IMR-90 (cell line): Measurements from ENCODE around the gene MAML1. TPM values are rescaled to one million over a fixed set of nuclear protein-coding genes. Genes with fewer than 3 reads are reported as not detected.

Experiments
- ATAC-seq: fragments of 200-7000 bp; cut with Tn5 transposase; 2 replicates; pipeline ENCODE4 v1.9.1; 2020; ENCODE audit warnings: low read depth, mild to moderate bottlenecking, moderate library complexity
- BruUV-seq: library from RNA; stranded (reverse); fragments of 400-500 nt; replicated peaks from 2 replicates; lab custom pipeline; 2021; lab: Mats Ljungman, UMichigan
- CTCF ChIA-PET: fragments of 300-600 bp; formaldehyde crosslinking; extraction: SDS; loops from one replicate; lab custom pipeline; 2021; ENCODE audit warnings: antibody characterized with exemption; lab: Yijun Ruan, JAX
- POLR2A ChIA-PET: fragments of 300-600 bp; sonication (Branson Sonifier 250); formaldehyde crosslinking; loops from one replicate; lab custom pipeline; 2022; ENCODE audit warnings: antibody characterized with exemption; ENCODE audit not compliant: unreplicated experiment; lab: Charles Lee
- DNase-seq: peaks from one replicate; pipeline ENCODE4 v3.0.0; 2013
- H2AFZ ChIP-seq: replicated peaks from 2 replicates; pipeline ENCODE3; 2013; ENCODE audit warnings: low read length, mild to moderate bottlenecking; ENCODE audit not compliant: poor library complexity
- H2AK5ac ChIP-seq: 2 replicates; pipeline ENCODE4 v1.6.1; 2013; ENCODE audit warnings: low read depth, low read length, inconsistent platforms
- H2AK9ac ChIP-seq: replicated peaks from 2 replicates; pipeline ENCODE3; 2013; ENCODE audit warnings: mild to moderate bottlenecking, low read depth, low read length, moderate library complexity; ENCODE audit not compliant: poor library complexity
- H2BK120ac ChIP-seq: 2 replicates; pipeline ENCODE4 v1.6.1; 2013; ENCODE audit warnings: low read depth, low read length, inconsistent platforms
- H2BK15ac ChIP-seq: 3 replicates; pipeline ENCODE4 v1.6.1; 2013; ENCODE audit warnings: low read depth, low read length, inconsistent platforms
- H2BK20ac ChIP-seq: 2 replicates; pipeline ENCODE4 v1.6.1; 2013; ENCODE audit warnings: low read depth, mild to moderate bottlenecking, inconsistent platforms, low read length, moderate library complexity
- H2BK5ac ChIP-seq: 2 replicates; pipeline ENCODE4 v1.6.1; 2013; ENCODE audit warnings: mild to moderate bottlenecking, low read depth, low read length, inconsistent platforms; ENCODE audit not compliant: poor library complexity, severe bottlenecking
- H3K14ac ChIP-seq: replicated peaks from 2 replicates; pipeline ENCODE4 v1.6.1; 2013; ENCODE audit warnings: low read depth, low read length, inconsistent platforms
- H3K18ac ChIP-seq: 2 replicates; pipeline ENCODE4 v1.6.1; 2013; ENCODE audit warnings: low read depth, low read length, control low read depth
- H3K23ac ChIP-seq: 2 replicates; pipeline ENCODE4 v1.6.1; 2013; ENCODE audit warnings: low read depth, low read length, inconsistent platforms
- H3K27ac ChIP-seq: 2 replicates; pipeline ENCODE4 v1.5.1; 2013; ENCODE audit warnings: mild to moderate bottlenecking, control low read depth, low read length; ENCODE audit not compliant: insufficient read depth
- H3K27me3 ChIP-seq: 2 replicates; pipeline ENCODE4 v1.6.1; 2013; ENCODE audit warnings: low read length; ENCODE audit not compliant: control insufficient read depth, insufficient read depth
- H3K36me3 ChIP-seq: 2 replicates; pipeline ENCODE4 v1.6.1; 2013; ENCODE audit warnings: low read length, mixed read lengths; ENCODE audit not compliant: control insufficient read depth, insufficient read depth
- H3K4ac ChIP-seq: 2 replicates; pipeline ENCODE4 v1.6.1; 2013; ENCODE audit warnings: low read depth, low read length, inconsistent platforms
- H3K4me1 ChIP-seq: 2 replicates; pipeline ENCODE4 v1.6.1; 2013; ENCODE audit warnings: low read length, mixed read lengths; ENCODE audit not compliant: control insufficient read depth, insufficient read depth
- H3K4me2 ChIP-seq: 2 replicates; pipeline ENCODE4 v1.6.1; 2013; ENCODE audit warnings: low read depth, mild to moderate bottlenecking, control low read depth, low read length, moderate library complexity
- H3K4me3 ChIP-seq: 2 replicates; pipeline ENCODE4 v1.5.1; 2013; ENCODE audit warnings: low read depth, mild to moderate bottlenecking, control low read depth, low read length, moderate library complexity; ENCODE audit not compliant: insufficient read depth
- H3K56ac ChIP-seq: 2 replicates; pipeline ENCODE4 v1.6.1; 2013; ENCODE audit warnings: low read length, inconsistent platforms; ENCODE audit not compliant: insufficient read depth; ENCODE audit errors: extremely low read depth
- H3K79me1 ChIP-seq, 2 experiments: 2 replicates each; pipeline ENCODE4 v1.6.1; 2013; ENCODE audit warnings: low read length in 2 of 2, inconsistent platforms in 1 of 2, low read depth in 1 of 2
- H3K9ac ChIP-seq: 2 replicates; pipeline ENCODE4 v1.6.1; 2013; ENCODE audit warnings: low read depth, low read length, control low read depth
- H3K9me1 ChIP-seq: 2 replicates; pipeline ENCODE4 v1.6.1; 2013; ENCODE audit warnings: low read length, inconsistent platforms; ENCODE audit not compliant: insufficient read depth
- H3K9me3 ChIP-seq: 2 replicates; pipeline ENCODE4 v1.6.1; 2013; ENCODE audit warnings: low read length; ENCODE audit not compliant: control insufficient read depth, insufficient read depth
- H4K20me1 ChIP-seq: 2 replicates; pipeline ENCODE4 v1.6.1; 2013; ENCODE audit warnings: low read length, inconsistent platforms; ENCODE audit not compliant: insufficient read depth
- H4K5ac ChIP-seq: 2 replicates; pipeline ENCODE4 v1.6.1; 2013; ENCODE audit warnings: mild to moderate bottlenecking, low read depth, low read length, control low read depth
- H4K8ac ChIP-seq, 2 experiments: 2 replicates each; pipeline ENCODE4 v1.6.1; 2013; ENCODE audit warnings: low read depth in 2 of 2, low read length in 2 of 2, control low read depth in 1 of 2, inconsistent platforms in 1 of 2
- H4K91ac ChIP-seq: 2 replicates; pipeline ENCODE4 v1.6.1; 2013; ENCODE audit warnings: low read depth, low read length, inconsistent platforms; ENCODE audit not compliant: insufficient read depth
- CEBPB ChIP-seq: IDR thresholded peaks from 2 replicates; pipeline ENCODE4 v1.6.1; 2012; ENCODE audit warnings: low read depth, low read length, improper control_type of control experiment
- CHD1 ChIP-seq: IDR thresholded peaks from 2 replicates; pipeline ENCODE4 v1.6.1; 2012; ENCODE audit warnings: low read depth, low read length, improper control_type of control experiment
- CTCF ChIP-seq: conservative IDR thresholded peaks from 2 replicates; pipeline ENCODE4 v1.5.1; 2012; ENCODE audit warnings: mild to moderate bottlenecking, low read depth, low read length, improper control_type of control experiment
- FOS ChIP-seq: fragments of 150-350 bp; IDR thresholded peaks from 2 replicates; pipeline ENCODE4 v1.6.1; 2016; ENCODE audit warnings: low read depth, low read length
- MAFK ChIP-seq: IDR thresholded peaks from 2 replicates; pipeline ENCODE4 v1.6.1; 2012; ENCODE audit warnings: low read depth, low read length, improper control_type of control experiment
- RAD21 ChIP-seq: IDR thresholded peaks from 2 replicates; pipeline ENCODE4 v1.6.1; 2012; ENCODE audit warnings: low read length, improper control_type of control experiment
- RCOR1 ChIP-seq: IDR thresholded peaks from 2 replicates; pipeline ENCODE4 v1.6.1; 2012; ENCODE audit warnings: mild to moderate bottlenecking, low read length, improper control_type of control experiment; ENCODE audit not compliant: insufficient replicate concordance
- SMC3 ChIP-seq: fragments of 150-350 bp; IDR thresholded peaks from 2 replicates; pipeline ENCODE4 v1.6.1; 2016; ENCODE audit warnings: low read depth, mild to moderate bottlenecking, antibody characterized with exemption, low read length, moderate library complexity
- WGBS, 2 experiments: methylation state at CpG; one replicate each; pipeline versions ENCODE4 v1.1.5 to v1.1.7; 2013; ENCODE audit warnings: missing lambda C conversion rate in 2 of 2; ENCODE audit not compliant: insufficient read length in 1 of 2; ENCODE audit errors: extremely low coverage in 2 of 2; 5-methylcytosine and 5-hydroxymethylcytosine counted together
- dilution Hi-C: fragments of 300-500 bp; cut with HindIII; formaldehyde crosslinking; loops from one replicate; pipeline ENCODE4 v1.14.3; 2018; ENCODE audit warnings: low sequenced_read_pairs; ENCODE audit not compliant: unreplicated experiment
- in situ Hi-C: fragments of 300-500 bp; cut with MboI; formaldehyde crosslinking; loops from 3 replicates; pipeline ENCODE4 v1.14.3; 2019; ENCODE audit warnings: low sequenced_read_pairs, inconsistent platforms, mixed read lengths
- intact Hi-C: fragments of 100-400 bp; cut with micrococcal nuclease; formaldehyde crosslinking; loops from 2 replicates; pipeline ENCODE4 v1.10.0; 2022
- polyA plus RNA-seq, 3 experiments: library from polyadenylated mRNA; depleted of rRNA; stranded (reverse); fragments of >200 nt; gene quantifications; 2 replicates each; pipeline ENCODE4 v1.2.3, GENCODE V29; 2012; ENCODE audit warnings: low replicate concordance in 1 of 3
- total RNA-seq: library from RNA; depleted of rRNA; stranded (reverse); fragments of >200 nt; gene quantifications from 2 replicates; pipeline ENCODE4 v1.2.3, GENCODE V29; 2012

Gene MAML1
- total and polyA plus RNA-seq, 2 of the 4 experiments (the other 2 are of a cell fraction), result 4.7 to 10.2 TPM

GRCh38 chr5:179727106-179727505 is 5.5 kb upstream of the MAML1 start:
- ATAC-seq, result no peak
- in situ Hi-C loops, result no loop called here

More at GRCh38 chr5:179727106-179727505, 5.5 kb upstream of the MAML1 start:
- H2AK5ac ChIP-seq, result no peak overlapping the region
- no peak overlapping the region for H3K14ac ChIP-seq
- no peak overlapping the region for H4K5ac ChIP-seq
- peaks cover 21 to 27% of the 10 kb centered on the region in 2 experiments for H3K79me1 ChIP-seq
- no peak for DNase-seq
- H2BK20ac ChIP-seq, result no peak overlapping the region
- H3K4me3 ChIP-seq, result no peak overlapping the region
- intact Hi-C loops (no loop called here), dilution Hi-C loops (no loop called here)
- BruUV-seq, result no TSS peak
- POLR2A ChIA-PET, result no interaction called here
- H2AFZ ChIP-seq, result no peak overlapping the region
- H2BK120ac ChIP-seq, result no peak overlapping the region
- TF ChIP-seq RCOR1, result no peak
- TF ChIP-seq SMC3, result no peak
- no peak for TF ChIP-seq CTCF
- no peak for TF ChIP-seq MAFK
- no peak for TF ChIP-seq FOS
- no peak for TF ChIP-seq CEBPB
- TF ChIP-seq RAD21, result no peak
- TF ChIP-seq CHD1, result no peak
- H4K20me1 ChIP-seq, result peaks cover 3% of the 10 kb centered on the region
- peaks cover 5% of the 10 kb centered on the region; the same call in 1 of the 2 replicates for H3K4me1 ChIP-seq
- no peaks in the 10 kb centered on the region for H3K9me3 ChIP-seq
- 96% methylated on average over 5 of the region's 6 CpGs; no CpG with 5 or more reads in 1 of the 2 experiments for WGBS, 2 experiments
- H2BK5ac ChIP-seq, result peak overlapping the region; percentile 23
- no peak overlapping the region for H3K18ac ChIP-seq
- H3K56ac ChIP-seq, result no peak overlapping the region
- H4K91ac ChIP-seq, result no peak overlapping the region
- H4K8ac ChIP-seq, result no peak overlapping the region
- no peak overlapping the region for H2BK15ac ChIP-seq
- H3K27me3 ChIP-seq, result no peaks in the 10 kb centered on the region
- H3K36me3 ChIP-seq, result peaks cover 54% of the 10 kb centered on the region
- no peak overlapping the region for H3K4ac ChIP-seq
- CTCF ChIA-PET, result no interaction called here
- H3K27ac ChIP-seq, result no peak overlapping the region
- H2AK9ac ChIP-seq, result no peak overlapping the region
- peaks cover 3% of the 10 kb centered on the region; the same call in 1 of the 2 replicates for H3K9me1 ChIP-seq
- H3K23ac ChIP-seq, result no peak overlapping the region
- no peak overlapping the region for H3K9ac ChIP-seq
- no peak overlapping the region for H3K4me2 ChIP-seq
